ENCODE measurements around the gene LIN7A. TPM values are rescaled to one million over a fixed set of nuclear protein-coding genes. Genes with fewer than 3 reads are reported as not detected.
A peak's percentile ranks its signal among the peaks of the same experiment; 100 is the strongest.

LIN7A gene
- total RNA-seq, 6 experiments from 2014 or later: 13.4 to 24.2 (median 23.0) TPM

DNA sequence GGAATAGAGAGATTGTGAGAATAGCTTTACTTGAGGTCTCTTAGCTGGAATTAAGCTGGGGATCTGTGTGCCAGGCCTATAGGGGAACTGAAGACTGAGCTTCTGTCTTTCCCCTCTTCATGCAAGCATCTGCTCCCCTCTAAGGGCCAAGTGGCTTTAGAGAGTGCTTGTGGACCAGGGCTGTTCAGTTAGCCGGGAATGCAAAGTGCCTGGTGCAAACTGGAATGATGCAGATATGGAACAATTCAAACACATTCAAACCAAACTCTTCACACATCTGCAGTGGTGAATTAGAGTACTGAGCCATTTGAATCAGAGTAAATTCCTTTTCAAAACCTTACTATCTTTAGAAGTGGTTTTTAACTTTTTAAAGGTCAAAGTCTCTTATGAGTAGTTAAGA is 99.0 kb downstream of the LIN7A start:
- H3K36me3 Mint-ChIP-seq (ENCODE audit: low read depth): no peaks in the 10 kb centered on the region
- no peak overlapping the region for H3K4me3 Mint-ChIP-seq
- H3K9me3 Mint-ChIP-seq: no peaks in the 10 kb centered on the region
- DNase-seq: no peak
- H3K27ac Mint-ChIP-seq: no peak overlapping the region
- H3K4me1 Mint-ChIP-seq (ENCODE audit: low read depth): peaks cover 33% of the 10 kb centered on the region
- peaks cover 1% of the 10 kb centered on the region for H3K27me3 Mint-ChIP-seq (ENCODE audit: insufficient read depth)
- TF ChIP-seq, protein P1, sequence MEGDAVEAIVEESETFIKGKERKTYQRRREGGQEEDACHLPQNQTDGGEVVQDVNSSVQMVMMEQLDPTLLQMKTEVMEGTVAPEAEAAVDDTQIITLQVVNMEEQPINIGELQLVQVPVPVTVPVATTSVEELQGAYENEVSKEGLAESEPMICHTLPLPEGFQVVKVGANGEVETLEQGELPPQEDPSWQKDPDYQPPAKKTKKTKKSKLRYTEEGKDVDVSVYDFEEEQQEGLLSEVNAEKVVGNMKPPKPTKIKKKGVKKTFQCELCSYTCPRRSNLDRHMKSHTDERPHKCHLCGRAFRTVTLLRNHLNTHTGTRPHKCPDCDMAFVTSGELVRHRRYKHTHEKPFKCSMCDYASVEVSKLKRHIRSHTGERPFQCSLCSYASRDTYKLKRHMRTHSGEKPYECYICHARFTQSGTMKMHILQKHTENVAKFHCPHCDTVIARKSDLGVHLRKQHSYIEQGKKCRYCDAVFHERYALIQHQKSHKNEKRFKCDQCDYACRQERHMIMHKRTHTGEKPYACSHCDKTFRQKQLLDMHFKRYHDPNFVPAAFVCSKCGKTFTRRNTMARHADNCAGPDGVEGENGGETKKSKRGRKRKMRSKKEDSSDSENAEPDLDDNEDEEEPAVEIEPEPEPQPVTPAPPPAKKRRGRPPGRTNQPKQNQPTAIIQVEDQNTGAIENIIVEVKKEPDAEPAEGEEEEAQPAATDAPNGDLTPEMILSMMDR (IDR thresholded peaks at IDR 0.05): no peak

DNA sequence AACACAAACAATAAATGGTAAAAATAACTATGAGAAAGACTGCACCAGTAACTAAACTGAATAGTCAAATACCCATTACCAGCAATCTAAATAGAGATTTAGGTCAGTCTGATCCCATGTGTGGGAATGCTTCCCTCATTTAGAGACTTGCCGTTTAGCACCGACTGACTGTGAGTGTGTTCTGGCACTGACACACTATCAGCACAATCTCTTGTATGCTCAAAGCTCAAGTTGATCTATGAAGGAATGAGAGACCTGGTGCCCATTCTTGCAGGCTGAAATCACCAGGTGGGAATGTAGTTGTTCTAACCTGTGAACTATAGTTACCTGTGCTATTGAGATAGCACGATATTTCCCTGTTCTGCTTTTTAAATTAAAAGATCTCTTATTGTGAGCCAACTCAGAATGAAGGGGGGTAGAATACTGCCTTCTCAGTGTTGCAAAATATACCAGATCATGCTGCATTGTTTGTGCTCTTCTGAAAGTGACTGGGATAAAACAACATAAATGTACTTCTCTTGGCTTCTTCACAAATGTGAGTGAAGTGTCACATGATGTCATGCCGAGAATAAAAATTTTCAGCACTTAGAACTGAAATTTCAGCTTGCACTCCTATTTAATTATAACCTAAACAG is 99.6 kb downstream of the LIN7A start:
- DNase-seq: no peak
- TF ChIP-seq, protein P1 (IDR thresholded peaks at IDR 0.05): no peak
- peaks cover 33% of the 10 kb centered on the region for H3K4me1 Mint-ChIP-seq (ENCODE audit: low read depth)
- no peaks in the 10 kb centered on the region for H3K36me3 Mint-ChIP-seq (ENCODE audit: low read depth)
- H3K27me3 Mint-ChIP-seq (ENCODE audit: insufficient read depth): peaks cover 1% of the 10 kb centered on the region
- no peak overlapping the region for H3K27ac Mint-ChIP-seq
- no peaks in the 10 kb centered on the region for H3K9me3 Mint-ChIP-seq
- no peak overlapping the region for H3K4me3 Mint-ChIP-seq

DNA sequence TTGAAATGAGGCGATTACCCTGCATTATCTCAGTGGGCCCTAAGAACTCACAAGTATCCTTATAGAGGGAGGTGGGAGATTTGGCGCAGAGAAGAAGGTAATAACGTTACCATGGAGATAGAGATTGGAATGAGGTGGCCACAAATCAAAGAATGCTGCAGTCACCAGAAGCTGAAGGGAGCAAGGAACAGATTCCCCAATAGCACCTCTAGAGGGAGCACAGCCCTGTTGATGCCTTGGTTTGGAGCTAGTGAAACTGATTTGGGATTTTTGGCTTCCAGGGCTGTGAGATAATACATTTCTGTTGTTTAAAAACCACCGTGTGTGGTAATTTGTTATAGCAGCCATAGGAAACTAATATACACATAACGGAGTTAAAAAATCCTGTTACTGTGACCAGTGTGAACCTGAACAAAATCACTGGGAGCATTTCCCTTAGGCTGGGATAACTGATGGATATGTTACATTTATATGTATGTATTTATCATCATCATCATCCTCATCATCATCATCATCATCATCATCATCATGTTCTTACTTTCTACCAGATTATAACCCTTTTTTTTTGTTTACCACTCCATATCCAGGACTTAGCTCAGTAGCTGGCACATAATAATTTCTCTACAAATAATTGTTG is 100.3 kb downstream of the LIN7A start:
- Mint-ChIP-seq H3K27me3 (ENCODE audit: insufficient read depth) (peaks cover 1% of the 10 kb centered on the region), H3K27ac (peak overlapping the region; percentile 47), H3K9me3 (no peaks in the 10 kb centered on the region), H3K4me3 (no peak overlapping the region), H3K4me1 (ENCODE audit: low read depth) (peaks cover 33% of the 10 kb centered on the region), H3K36me3 (ENCODE audit: low read depth) (no peaks in the 10 kb centered on the region)
- TF ChIP-seq, protein P1 (IDR thresholded peaks at IDR 0.05): peak; percentile 83
- peak; percentile 71 for DNase-seq

DNA sequence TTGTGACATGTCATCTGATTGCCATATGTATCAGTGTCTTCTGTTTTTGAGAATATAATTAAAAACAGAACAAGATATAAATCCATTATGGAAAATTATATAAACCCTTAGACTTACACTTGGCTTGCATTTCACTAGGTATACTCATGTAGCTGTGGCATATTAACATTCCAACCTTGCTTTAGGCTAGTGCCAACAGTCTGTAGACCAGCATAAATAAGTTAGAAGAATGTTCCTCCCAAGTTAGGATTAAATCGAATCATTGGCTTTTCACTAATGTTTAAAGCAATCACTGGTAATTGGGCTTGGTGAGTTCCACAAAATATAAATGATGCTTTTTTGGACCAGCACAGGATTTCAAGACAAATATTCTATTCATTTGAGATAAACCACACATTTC is 103.0 kb downstream of the LIN7A start:
- no peak overlapping the region for H3K27ac Mint-ChIP-seq
- no peak for DNase-seq
- peaks cover 1% of the 10 kb centered on the region; the same call in 1 of the 2 replicates for H3K27me3 Mint-ChIP-seq (ENCODE audit: insufficient read depth)
- no peaks in the 10 kb centered on the region for H3K36me3 Mint-ChIP-seq (ENCODE audit: low read depth)
- no peak overlapping the region for H3K4me3 Mint-ChIP-seq
- peaks cover 40% of the 10 kb centered on the region for H3K4me1 Mint-ChIP-seq (ENCODE audit: low read depth)
- TF ChIP-seq, protein P1 (IDR thresholded peaks at IDR 0.05): no peak
- H3K9me3 Mint-ChIP-seq: no peaks in the 10 kb centered on the region

DNA sequence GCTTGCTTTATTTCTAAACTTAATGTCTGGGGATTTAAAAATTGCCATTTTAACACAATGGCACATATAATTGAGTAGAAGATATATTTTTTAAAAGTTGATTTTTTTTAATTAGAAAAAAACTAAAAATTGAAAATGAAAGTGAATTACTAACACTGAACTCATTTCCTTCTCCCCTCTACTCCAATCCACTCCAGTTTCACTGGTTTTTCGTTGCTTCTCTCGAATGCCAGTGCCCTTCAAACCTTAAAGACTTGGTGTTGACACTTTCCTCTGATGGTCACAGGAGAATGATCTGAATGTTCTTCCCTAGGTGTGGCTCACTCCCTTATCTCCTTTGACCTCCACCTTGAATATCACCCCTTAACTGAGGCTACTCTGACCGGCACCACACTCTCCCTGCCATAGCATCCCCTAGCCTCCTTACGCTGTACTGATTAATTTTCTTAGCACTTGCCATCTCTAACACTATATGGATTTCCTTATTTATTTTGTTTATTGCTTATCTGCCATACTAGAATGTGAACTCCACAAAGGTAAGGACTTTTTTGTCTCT is 107.1 kb downstream of the LIN7A start:
- Mint-ChIP-seq H3K4me1 (ENCODE audit: low read depth) (peaks cover 21% of the 10 kb centered on the region), H3K9me3 (no peaks in the 10 kb centered on the region), H3K4me3 (no peak overlapping the region), H3K27ac (no peak overlapping the region), H3K27me3 (ENCODE audit: insufficient read depth) (no peaks in the 10 kb centered on the region), H3K36me3 (ENCODE audit: low read depth) (no peaks in the 10 kb centered on the region)
- DNase-seq: no peak
- TF ChIP-seq, protein P1 (IDR thresholded peaks at IDR 0.05): no peak
